Vagina (tissue), 2 donors: ENCODE data around the gene EZH2.

Source experiments
- POLR2A ChIP-seq, 2 donors: fragments of 450-650 bp; IDR thresholded peaks; one replicate each; pipeline ENCODE4 v1.6.1; 2017; ENCODE audit warnings: antibody characterized with exemption in 2 of 2, mild to moderate bottlenecking in 2 of 2, moderate library complexity in 2 of 2
- TF ChIP-seq, protein P1 (sequence below), 3 experiments: fragments of 450-650 bp in 2 of 3; fragments of 200-600 bp in 1 of 3; sonication (generic) in 1 of 3; IDR thresholded peaks; one replicate each; pipeline ENCODE4 v1.5.1; 2017 to 2019; ENCODE audit warnings: antibody characterized with exemption in 3 of 3, mild to moderate bottlenecking in 2 of 3, moderate library complexity in 2 of 3

DNA sequence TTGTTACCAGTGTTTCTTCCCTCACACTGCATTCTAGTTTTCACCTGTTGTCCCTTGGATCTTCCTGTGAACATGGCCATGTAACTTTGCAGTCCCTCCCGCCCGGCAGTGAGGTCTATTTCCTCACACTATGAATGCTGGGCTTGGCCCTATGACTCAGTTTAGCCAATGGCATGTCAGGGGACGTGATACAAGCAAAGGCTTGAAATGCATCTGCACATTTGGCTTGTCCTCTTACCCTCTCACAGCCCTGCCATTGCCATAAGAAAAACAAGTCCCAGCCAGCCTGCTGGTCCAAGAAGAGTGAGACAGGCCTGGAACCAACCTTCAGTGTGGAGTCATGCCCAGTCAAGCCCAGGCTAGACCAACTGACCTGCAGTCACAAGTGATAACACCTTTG lies 17.1 kb upstream of the EZH2 start:
- TF ChIP-seq, protein P1, sequence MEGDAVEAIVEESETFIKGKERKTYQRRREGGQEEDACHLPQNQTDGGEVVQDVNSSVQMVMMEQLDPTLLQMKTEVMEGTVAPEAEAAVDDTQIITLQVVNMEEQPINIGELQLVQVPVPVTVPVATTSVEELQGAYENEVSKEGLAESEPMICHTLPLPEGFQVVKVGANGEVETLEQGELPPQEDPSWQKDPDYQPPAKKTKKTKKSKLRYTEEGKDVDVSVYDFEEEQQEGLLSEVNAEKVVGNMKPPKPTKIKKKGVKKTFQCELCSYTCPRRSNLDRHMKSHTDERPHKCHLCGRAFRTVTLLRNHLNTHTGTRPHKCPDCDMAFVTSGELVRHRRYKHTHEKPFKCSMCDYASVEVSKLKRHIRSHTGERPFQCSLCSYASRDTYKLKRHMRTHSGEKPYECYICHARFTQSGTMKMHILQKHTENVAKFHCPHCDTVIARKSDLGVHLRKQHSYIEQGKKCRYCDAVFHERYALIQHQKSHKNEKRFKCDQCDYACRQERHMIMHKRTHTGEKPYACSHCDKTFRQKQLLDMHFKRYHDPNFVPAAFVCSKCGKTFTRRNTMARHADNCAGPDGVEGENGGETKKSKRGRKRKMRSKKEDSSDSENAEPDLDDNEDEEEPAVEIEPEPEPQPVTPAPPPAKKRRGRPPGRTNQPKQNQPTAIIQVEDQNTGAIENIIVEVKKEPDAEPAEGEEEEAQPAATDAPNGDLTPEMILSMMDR (IDR thresholded peaks at IDR 0.05) = no peak
- TF ChIP-seq POLR2A (IDR thresholded peaks at IDR 0.05) = no peak
